H1 (cell line): ENCODE results near the gene LRRC32. TPM values are rescaled to one million over a fixed set of nuclear protein-coding genes. Genes with fewer than 3 reads are reported as not detected.

Experiments
- CTCF ChIA-PET: fragments of 300-600 bp; sonication (Branson Sonifier 250); formaldehyde crosslinking; loops from one replicate; lab custom pipeline; 2021; ENCODE audit not compliant: partially characterized antibody; lab: Charles Lee
- POLR2A ChIA-PET: fragments of 300-600 bp; sonication (Branson Sonifier 250); formaldehyde crosslinking; loops from one replicate; lab custom pipeline; 2021; ENCODE audit warnings: inconsistent platforms; ENCODE audit not compliant: partially characterized antibody; lab: Charles Lee
- DNase-seq, 2 experiments: peaks; one replicate each; pipeline versions ENCODE4 v3.0.0 to v3.0.0-alpha.2; 2010 to 2022; ENCODE audit warnings: low spot score in 2 of 2, low read depth in 1 of 2, mixed read lengths in 1 of 2
- FAIRE-seq: peaks from 2 replicates; lab custom pipeline; 2011; peaks lifted over from hg19 to GRCh38; lab: Jason Lieb, UNC
- H2AFZ ChIP-seq: 2 replicates; pipeline ENCODE4 v1.8.1; 2012; ENCODE audit warnings: low read length, inconsistent platforms
- H2AK5ac ChIP-seq: 2 replicates; pipeline ENCODE4 v1.6.1; 2013; ENCODE audit warnings: low read depth, low read length
- H2BK120ac ChIP-seq: replicated peaks from 2 replicates; pipeline ENCODE3; 2013; ENCODE audit warnings: low read depth, low read length, inconsistent platforms
- H2BK12ac ChIP-seq: 2 replicates; pipeline ENCODE4 v1.6.1; 2013; ENCODE audit warnings: low read depth, low read length
- H2BK15ac ChIP-seq: 2 replicates; pipeline ENCODE4 v1.6.1; 2013; ENCODE audit warnings: low read length
- H2BK20ac ChIP-seq: 2 replicates; pipeline ENCODE4 v1.6.1; 2013; ENCODE audit warnings: low read length
- H2BK5ac ChIP-seq: 2 replicates; pipeline ENCODE4 v1.6.1; 2013; ENCODE audit warnings: low read depth, low read length
- H3K14ac ChIP-seq: 2 replicates; pipeline ENCODE4 v1.6.1; 2013; ENCODE audit warnings: inconsistent platforms; ENCODE audit not compliant: insufficient read length
- H3K18ac ChIP-seq: 2 replicates; pipeline ENCODE4 v1.6.1; 2013; ENCODE audit warnings: low read length; ENCODE audit errors: extremely low read depth
- H3K23ac ChIP-seq: 2 replicates; pipeline ENCODE4 v1.6.1; 2013; ENCODE audit warnings: inconsistent platforms; ENCODE audit not compliant: insufficient read length
- H3K23me2 ChIP-seq: 2 replicates; pipeline ENCODE4 v1.6.1; 2013; ENCODE audit warnings: low read depth, low read length
- H3K27ac ChIP-seq: 2 replicates; pipeline ENCODE4 v1.6.1; 2011; ENCODE audit warnings: low read depth, low read length, inconsistent platforms
- H3K27me3 ChIP-seq, 4 experiments: replicated peaks in 1 of 4; 1 replicate in 1 of 4; 2 replicates in 3 of 4; pipeline versions ENCODE4 v1.6.1 to v1.8.1; 2011 to 2013; ENCODE audit warnings: low read length in 3 of 4, mild to moderate bottlenecking in 3 of 4, inconsistent platforms in 2 of 4, mixed read lengths in 2 of 4, moderate library complexity in 1 of 4; ENCODE audit not compliant: control insufficient read depth in 3 of 4, insufficient read depth in 3 of 4; ENCODE audit errors: extremely low read depth in 1 of 4
- H3K36me3 ChIP-seq, 4 experiments: 2 replicates each; pipeline versions ENCODE4 v1.6.1 to v1.8.1; 2011 to 2013; ENCODE audit warnings: mild to moderate bottlenecking in 4 of 4, low read length in 3 of 4, moderate library complexity in 2 of 4, control low read depth in 1 of 4, inconsistent platforms in 1 of 4; ENCODE audit not compliant: insufficient read depth in 4 of 4, control insufficient read depth in 2 of 4
- H3K4ac ChIP-seq: replicated peaks from 2 replicates; pipeline ENCODE3; 2013; ENCODE audit warnings: low read length, low read depth, mixed read lengths, inconsistent platforms; ENCODE audit not compliant: insufficient read length
- H3K4me1 ChIP-seq, 4 experiments: replicated peaks in 1 of 4; 1 replicate in 1 of 4; 2 replicates in 3 of 4; pipeline versions ENCODE4 v1.6.1 to v1.8.1; 2011 to 2013; ENCODE audit warnings: low read length in 3 of 4, inconsistent platforms in 2 of 4, mixed read lengths in 1 of 4; ENCODE audit not compliant: insufficient read depth in 4 of 4, control insufficient read depth in 3 of 4
- H3K4me2 ChIP-seq, 2 experiments: 2 replicates each; pipeline versions ENCODE4 v1.6.1 to v1.8.1; 2011 to 2013; ENCODE audit warnings: low read depth in 2 of 2, low read length in 2 of 2, control low read depth in 1 of 2, inconsistent platforms in 1 of 2, mild to moderate bottlenecking in 1 of 2; ENCODE audit not compliant: insufficient read depth in 1 of 2
- H3K4me3 ChIP-seq, 4 experiments: fragments of 200-600, 300-600 bp in 1 of 4; sonication (generic), shearing (Covaris generic), sonication (Bioruptor Twin) in 1 of 4; 2 replicates each; pipeline versions ENCODE4 v1.5.1 to v1.8.1; 2011 to 2016; ENCODE audit warnings: low read length in 4 of 4, low read depth in 3 of 4, control low read depth in 2 of 4, inconsistent platforms in 2 of 4, mild to moderate bottlenecking in 2 of 4, mixed read lengths in 1 of 4, moderate library complexity in 1 of 4; ENCODE audit not compliant: insufficient read depth in 2 of 4; ENCODE audit errors: extremely low read depth in 1 of 4
- H3K56ac ChIP-seq: replicated peaks from 2 replicates; pipeline ENCODE3; 2013; ENCODE audit warnings: low read depth, mild to moderate bottlenecking, mixed read lengths, low read length, inconsistent platforms; ENCODE audit not compliant: insufficient read length
- H3K79me1 ChIP-seq: 2 replicates; pipeline ENCODE4 v1.6.1; 2013; ENCODE audit warnings: low read depth, low read length, control low read depth
- H3K79me2 ChIP-seq, 2 experiments: 2 replicates each; pipeline versions ENCODE4 v1.6.1 to v1.8.1; 2012 to 2013; ENCODE audit warnings: low read length in 2 of 2, mild to moderate bottlenecking in 2 of 2, inconsistent platforms in 1 of 2; ENCODE audit not compliant: insufficient read depth in 2 of 2, control insufficient read depth in 1 of 2
- H3K9ac ChIP-seq, 4 experiments: replicated peaks in 1 of 4; 1 replicate in 1 of 4; 2 replicates in 3 of 4; pipeline versions ENCODE4 v1.6.1 to v1.8.1; 2011 to 2013; ENCODE audit warnings: low read depth in 3 of 4, low read length in 3 of 4, control low read depth in 2 of 4, mild to moderate bottlenecking in 2 of 4, moderate library complexity in 2 of 4, inconsistent platforms in 1 of 4; ENCODE audit errors: extremely low read depth in 1 of 4
- H3K9me3 ChIP-seq, 2 experiments: 2 replicates each; pipeline versions ENCODE4 v1.6.1 to v1.8.1; 2012 to 2013; ENCODE audit warnings: mild to moderate bottlenecking in 2 of 2, moderate library complexity in 2 of 2, control low read depth in 1 of 2, inconsistent platforms in 1 of 2, low read depth in 1 of 2, low read length in 1 of 2, mixed read lengths in 1 of 2; ENCODE audit not compliant: insufficient read depth in 2 of 2
- H4K20me1 ChIP-seq, 2 experiments: replicated peaks in 1 of 2; 2 replicates each; pipeline versions ENCODE3 to v1.8.1; 2011 to 2013; ENCODE audit warnings: inconsistent platforms in 2 of 2, low read length in 2 of 2, mild to moderate bottlenecking in 1 of 2; ENCODE audit not compliant: insufficient read depth in 2 of 2, control insufficient read depth in 1 of 2
- H4K5ac ChIP-seq: 2 replicates; pipeline ENCODE4 v1.6.1; 2013; ENCODE audit warnings: low read length, low read depth, mixed read lengths, inconsistent platforms; ENCODE audit not compliant: insufficient read length
- H4K8ac ChIP-seq: 2 replicates; pipeline ENCODE4 v1.8.0; 2013; ENCODE audit warnings: mild to moderate bottlenecking, moderate library complexity, low read length, inconsistent platforms; ENCODE audit not compliant: insufficient read depth; ENCODE audit errors: extremely low read depth
- H4K91ac ChIP-seq: replicated peaks from 2 replicates; pipeline ENCODE3; 2013; ENCODE audit warnings: low read length, mixed read lengths, inconsistent platforms; ENCODE audit not compliant: insufficient read length
- ASH2L ChIP-seq: fragments of 200-600, 300-600 bp; sonication (generic); IDR thresholded peaks from one replicate; pipeline ENCODE4 v1.7.1; 2017; ENCODE audit warnings: low read length
- ATF3 ChIP-seq: IDR thresholded peaks from 2 replicates; pipeline ENCODE4 v1.6.1; 2011; ENCODE audit warnings: low read depth, mild to moderate bottlenecking, low read length; ENCODE audit not compliant: insufficient read depth
- BRCA1 ChIP-seq: IDR thresholded peaks from 2 replicates; pipeline ENCODE4 v1.6.1; 2012; ENCODE audit warnings: low read depth, low read length, improper control_type of control experiment
- FOSL1 ChIP-seq: IDR thresholded peaks from 2 replicates; pipeline ENCODE4 v1.6.1; 2011; ENCODE audit warnings: mild to moderate bottlenecking, low read depth, low read length, moderate library complexity; ENCODE audit not compliant: insufficient read depth
- JUN ChIP-seq: IDR thresholded peaks from 2 replicates; pipeline ENCODE4 v1.6.1; 2011; ENCODE audit warnings: low read depth, mild to moderate bottlenecking, improper control_type of control experiment, low read length
- MAFK ChIP-seq: IDR thresholded peaks from 2 replicates; pipeline ENCODE4 v1.6.1; 2012; ENCODE audit warnings: low read depth, mild to moderate bottlenecking, improper control_type of control experiment, low read length
- SAP30 ChIP-seq: fragments of 300-600 bp; sonication (generic); IDR thresholded peaks from 2 replicates; pipeline ENCODE4 v1.7.1; 2012; ENCODE audit warnings: low read length, moderate library complexity, mild to moderate bottlenecking, inconsistent platforms; ENCODE audit not compliant: insufficient read depth, insufficient replicate concordance
- SP2 ChIP-seq: IDR thresholded peaks from 2 replicates; pipeline ENCODE4 v1.6.1; 2012; ENCODE audit warnings: mild to moderate bottlenecking, low read length, inconsistent platforms
- WGBS, 2 experiments: shearing (Covaris generic) in 1 of 2; methylation state at CpG; one replicate each; pipeline versions ENCODE4 v1.1.6 to v1.1.7; 2013 to 2015; ENCODE audit warnings: low lambda C conversion rate in 2 of 2, mixed read lengths in 2 of 2, inconsistent platforms in 1 of 2, low coverage in 1 of 2, missing lambda C conversion rate in 1 of 2; ENCODE audit not compliant: insufficient replicate concordance in 2 of 2, insufficient coverage in 1 of 2, insufficient read length in 1 of 2; ENCODE audit errors: extremely low coverage in 1 of 2, missing lambda C conversion rate in 1 of 2; 5-methylcytosine and 5-hydroxymethylcytosine counted together
- polyA plus RNA-seq, 7 experiments: library from polyadenylated mRNA; depleted of rRNA in 3 of 7; stranded (reverse) in 5 of 7; unstranded in 2 of 7; fragments of >200 nt in 5 of 7; fragments of 200-250 nt in 2 of 7; gene quantifications; 1 replicate in 5 of 7; 2 replicates in 1 of 7; 4 replicates in 1 of 7; pipeline versions ENCODE4 v1.2.1 to v1.2.3, GENCODE V29; 2011 to 2013; ENCODE audit warnings: missing spikeins in 2 of 7, mixed read lengths in 2 of 7
- total RNA-seq: library from RNA; stranded (reverse); fragmentation: NEBNext Ultra II Directional; extraction: Animal tissue kit (Norgen Biotek cat#: 25700); gene quantifications from 2 replicates; pipeline ENCODE4 v1.2.1, GENCODE V29; 2021

Gene LRRC32
- total and polyA plus RNA-seq, 2 of the 8 experiments (the other 6 are each of a cell fraction or from before 2014, with no cell fraction given), result 0.99 to 1.9 TPM

GRCh38 chr11:76649011-76649410 is 21.5 kb downstream of the LRRC32 start:
- Histone ChIP-seq H2AK5ac (no peak overlapping the region), H4K91ac (no peak overlapping the region), H3K4ac (no peak overlapping the region), H2BK5ac (no peak overlapping the region), H3K36me3 (no peaks in the 10 kb centered on the region), H4K8ac (no peak overlapping the region), H4K5ac (no peak overlapping the region), H2BK120ac (no peak overlapping the region), H3K9me3 (peaks cover 5 to 16% of the 10 kb centered on the region in 2 experiments; a peak in 3 of 4 replicates), H3K79me2 (no peaks in the 10 kb centered on the region), H2AFZ (no peak overlapping the region), H3K79me1 (no peaks in the 10 kb centered on the region), H2BK12ac (no peak overlapping the region), H3K14ac (no peak overlapping the region), H3K27ac (no peak overlapping the region), H3K56ac (no peak overlapping the region), H2BK15ac (no peak overlapping the region), H3K27me3 (no peaks in the 10 kb centered on the region), H4K20me1 (no peaks in the 10 kb centered on the region), H3K4me1 (no peaks in the 10 kb centered on the region), H2BK20ac (no peak overlapping the region), H3K18ac (no peak overlapping the region), H3K4me3 (no peak overlapping the region), H3K23me2 (no peaks in the 10 kb centered on the region), H3K4me2 (no peak overlapping the region), H3K9ac (no peak overlapping the region), H3K23ac (no peak overlapping the region)
- DNase-seq (no peak), FAIRE-seq (no peak)
- TF ChIP-seq ASH2L, result no peak
- no peak for TF ChIP-seq MAFK
- TF ChIP-seq JUN, result no peak
- no peak for TF ChIP-seq ATF3
- no peak for TF ChIP-seq SP2
- no peak for TF ChIP-seq FOSL1
- TF ChIP-seq SAP30, result no peak
- no peak for TF ChIP-seq BRCA1
- ChIA-PET POLR2A (no interaction called here), CTCF (no interaction called here)
- WGBS, 2 experiments, result 85% methylated on average over 6 of the region's 6 CpGs; no CpG with 5 or more reads in 1 of the 2 experiments
